ENCODE data around the gene PCDHA8. TPM values are rescaled to one million over a fixed set of nuclear protein-coding genes. Genes with fewer than 3 reads are reported as not detected.
"Not testable (repeated sequence)": the region's sequence is repeated elsewhere in the genome, so short reads cannot be mapped to it uniquely, and the experiment has no call there.

The PCDHA8 gene
- total RNA-seq, 1 experiment from 2014 or later = not detected

DNA sequence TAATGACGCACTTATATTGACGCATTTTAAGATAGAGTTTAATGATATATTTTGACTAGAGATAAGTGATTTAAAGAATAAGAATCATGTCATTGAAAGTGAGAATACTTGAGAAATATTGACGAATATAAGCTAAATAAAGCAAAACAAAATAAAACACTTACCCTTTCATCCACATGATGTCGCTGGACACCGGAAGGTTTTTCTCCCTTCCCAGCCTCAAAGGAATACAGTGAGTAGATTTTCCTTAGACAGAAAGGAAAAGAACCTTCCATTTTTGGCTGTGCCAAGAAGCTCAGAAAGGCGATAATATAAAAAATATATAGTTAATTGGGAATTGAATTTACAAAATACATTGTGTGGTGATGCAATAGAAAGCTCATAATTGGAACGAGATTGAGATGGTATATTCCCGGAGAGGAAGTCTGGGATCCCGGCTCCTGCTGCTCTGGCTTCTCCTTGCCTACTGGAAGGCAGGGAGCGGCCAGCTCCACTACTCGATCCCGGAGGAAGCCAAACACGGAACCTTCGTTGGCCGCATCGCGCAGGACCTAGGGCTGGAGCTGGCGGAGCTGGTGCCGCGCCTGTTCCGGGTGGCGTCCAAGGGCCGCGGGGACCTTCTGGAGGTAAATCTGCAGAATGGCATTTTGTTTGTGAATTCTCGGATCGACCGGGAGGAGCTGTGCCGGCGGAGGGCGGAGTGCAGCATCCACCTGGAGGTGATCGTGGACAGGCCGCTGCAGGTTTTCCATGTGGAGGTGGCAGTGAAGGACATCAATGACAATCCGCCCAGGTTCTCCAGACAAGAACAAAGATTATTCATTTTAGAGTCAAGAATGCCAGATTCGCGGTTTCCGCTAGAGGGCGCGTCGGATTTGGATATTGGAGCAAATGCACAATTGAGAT, 19.4 kb upstream of the PCDHA8 start, which contains the start of gene PCDHA5:
Gene PCDHA5, plus strand, starts transcription at position 239 of the 906 bp plus-strand sequence.
- Mint-ChIP-seq H3K9me3 (ENCODE audit: unreplicated experiment) (peaks cover 6% of the 10 kb centered on the region), H3K27me3 (ENCODE audit: insufficient read depth, unreplicated experiment) (no peaks in the 10 kb centered on the region), H3K4me3 (ENCODE audit: unreplicated experiment) (no peak within 1 kb of the TSS), H3K36me3 (ENCODE audit: insufficient read depth, unreplicated experiment) (no peaks in the 10 kb centered on the region), H3K4me1 (ENCODE audit: low read depth, unreplicated experiment) (no peaks in the 10 kb centered on the region), H3K27ac (ENCODE audit: unreplicated experiment) (no peak within 1 kb of the TSS)
- TF ChIP-seq, protein P1, sequence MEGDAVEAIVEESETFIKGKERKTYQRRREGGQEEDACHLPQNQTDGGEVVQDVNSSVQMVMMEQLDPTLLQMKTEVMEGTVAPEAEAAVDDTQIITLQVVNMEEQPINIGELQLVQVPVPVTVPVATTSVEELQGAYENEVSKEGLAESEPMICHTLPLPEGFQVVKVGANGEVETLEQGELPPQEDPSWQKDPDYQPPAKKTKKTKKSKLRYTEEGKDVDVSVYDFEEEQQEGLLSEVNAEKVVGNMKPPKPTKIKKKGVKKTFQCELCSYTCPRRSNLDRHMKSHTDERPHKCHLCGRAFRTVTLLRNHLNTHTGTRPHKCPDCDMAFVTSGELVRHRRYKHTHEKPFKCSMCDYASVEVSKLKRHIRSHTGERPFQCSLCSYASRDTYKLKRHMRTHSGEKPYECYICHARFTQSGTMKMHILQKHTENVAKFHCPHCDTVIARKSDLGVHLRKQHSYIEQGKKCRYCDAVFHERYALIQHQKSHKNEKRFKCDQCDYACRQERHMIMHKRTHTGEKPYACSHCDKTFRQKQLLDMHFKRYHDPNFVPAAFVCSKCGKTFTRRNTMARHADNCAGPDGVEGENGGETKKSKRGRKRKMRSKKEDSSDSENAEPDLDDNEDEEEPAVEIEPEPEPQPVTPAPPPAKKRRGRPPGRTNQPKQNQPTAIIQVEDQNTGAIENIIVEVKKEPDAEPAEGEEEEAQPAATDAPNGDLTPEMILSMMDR (IDR thresholded peaks at IDR 0.05; ENCODE audit: insufficient read depth in 1 of 2, low read depth in 1 of 2, low read length in 1 of 2, severe bottlenecking in 1 of 2, unreplicated experiment in 1 of 2) = no peak
- DNase-seq = no peak
- Histone ChIP-seq H3K27me3 (replicated peaks; ENCODE audit: control insufficient read depth, insufficient read depth, low read length) (no peaks in the 10 kb centered on the region), H3K4me1 (no peaks in the 10 kb centered on the region), H3K36me3 (ENCODE audit: control insufficient read depth, insufficient read depth, low read length) (no peaks in the 10 kb centered on the region), H3K4me3 (ENCODE audit: low read depth, low read length) (no peak within 1 kb of the TSS), H3K9me3 (no peaks in the 10 kb centered on the region)
- intact Hi-C loops (cut with micrococcal nuclease; ENCODE audit: unreplicated experiment) = no loop called here
- no TSS peak for BruUV-seq (replicated peaks)
- ChIA-PET POLR2A (no interaction called here), CTCF (no interaction called here)

DNA sequence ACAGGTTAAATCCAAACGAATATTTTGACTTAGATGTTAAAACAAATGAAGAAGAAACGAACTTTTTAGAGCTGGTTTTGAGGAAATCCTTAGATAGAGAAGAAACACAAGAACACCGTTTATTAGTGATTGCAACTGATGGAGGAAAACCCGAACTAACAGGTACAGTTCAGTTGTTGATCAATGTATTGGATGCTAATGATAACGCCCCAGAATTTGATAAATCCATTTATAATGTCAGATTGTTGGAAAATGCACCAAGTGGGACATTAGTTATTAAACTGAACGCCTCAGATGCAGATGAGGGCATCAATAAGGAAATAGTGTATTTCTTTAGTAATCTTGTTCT, 18.7 kb upstream of the PCDHA8 start:
- ChIA-PET CTCF (no interaction called here), POLR2A (no interaction called here)
- H3K27ac Mint-ChIP-seq (ENCODE audit: unreplicated experiment) = no peak overlapping the region
- no peaks in the 10 kb centered on the region for H3K4me1 Mint-ChIP-seq (ENCODE audit: low read depth, unreplicated experiment)
- H3K36me3 Mint-ChIP-seq (ENCODE audit: insufficient read depth, unreplicated experiment) = no peaks in the 10 kb centered on the region
- no peaks in the 10 kb centered on the region for H3K27me3 ChIP-seq (replicated peaks; ENCODE audit: control insufficient read depth, insufficient read depth, low read length)
- H3K36me3 ChIP-seq (ENCODE audit: control insufficient read depth, insufficient read depth, low read length) = no peaks in the 10 kb centered on the region
- no peak for DNase-seq
- intact Hi-C loops (cut with micrococcal nuclease; ENCODE audit: unreplicated experiment) = no loop called here
- no peak overlapping the region for H3K4me3 Mint-ChIP-seq (ENCODE audit: unreplicated experiment)
- H3K27me3 Mint-ChIP-seq (ENCODE audit: insufficient read depth, unreplicated experiment) = no peaks in the 10 kb centered on the region
- TF ChIP-seq, protein P1 (IDR thresholded peaks at IDR 0.05; ENCODE audit: insufficient read depth in 1 of 2, low read depth in 1 of 2, low read length in 1 of 2, severe bottlenecking in 1 of 2, unreplicated experiment in 1 of 2) = no peak
- no peak overlapping the region for H3K4me3 ChIP-seq (ENCODE audit: low read depth, low read length)
- H3K9me3 Mint-ChIP-seq (ENCODE audit: unreplicated experiment) = peaks cover 8% of the 10 kb centered on the region
- H3K4me1 ChIP-seq = no peaks in the 10 kb centered on the region
- no peaks in the 10 kb centered on the region for H3K9me3 ChIP-seq
- no TSS peak for BruUV-seq (replicated peaks)

DNA sequence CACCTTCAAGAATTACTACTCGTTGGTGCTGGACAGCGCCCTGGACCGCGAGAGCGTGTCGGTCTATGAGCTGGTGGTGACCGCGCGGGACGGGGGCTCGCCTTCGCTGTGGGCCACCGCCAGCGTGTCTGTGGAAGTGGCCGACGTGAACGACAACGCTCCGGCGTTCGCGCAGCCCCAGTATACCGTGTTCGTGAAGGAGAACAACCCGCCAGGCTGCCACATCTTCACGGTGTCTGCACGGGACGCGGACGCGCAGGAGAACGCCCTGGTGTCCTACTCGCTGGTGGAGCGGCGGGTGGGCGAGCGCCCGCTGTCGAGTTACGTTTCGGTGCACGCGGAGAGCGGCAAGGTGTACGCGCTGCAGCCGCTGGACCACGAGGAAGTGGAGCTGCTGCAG, 18.0 kb upstream of the PCDHA8 start:
- BruUV-seq (replicated peaks); H3K4me1 Mint-ChIP-seq (ENCODE audit: low read depth, unreplicated experiment); H3K4me1 ChIP-seq; CTCF ChIA-PET; H3K4me3 ChIP-seq (ENCODE audit: low read depth, low read length); H3K36me3 Mint-ChIP-seq (ENCODE audit: insufficient read depth, unreplicated experiment); H3K27ac Mint-ChIP-seq (ENCODE audit: unreplicated experiment); H3K9me3 Mint-ChIP-seq (ENCODE audit: unreplicated experiment); H3K36me3 ChIP-seq (ENCODE audit: control insufficient read depth, insufficient read depth, low read length); POLR2A ChIA-PET; H3K27me3 Mint-ChIP-seq (ENCODE audit: insufficient read depth, unreplicated experiment); intact Hi-C loops (cut with micrococcal nuclease; ENCODE audit: unreplicated experiment); H3K27me3 ChIP-seq (replicated peaks; ENCODE audit: control insufficient read depth, insufficient read depth, low read length); H3K4me3 Mint-ChIP-seq (ENCODE audit: unreplicated experiment); DNase-seq; H3K9me3 ChIP-seq: not testable (repeated sequence)
